HG02970 (cell line): Measurements from ENCODE around the gene TCF7L2.
"Not testable (repeated sequence)": the region's sequence is repeated elsewhere in the genome, so short reads cannot be mapped to it uniquely, and the experiment has no call there.

ENCODE experiments used
- ATAC-seq: cut with Tn5 transposase; IDR thresholded peaks from one replicate; pipeline ENCODE4 v1.9.1; 2021; ENCODE audit warnings: mild to moderate bottlenecking, moderate library complexity, moderate number of reproducible peaks; ENCODE audit not compliant: unreplicated experiment, low FRiP score

TCF7L2 gene

DNA sequence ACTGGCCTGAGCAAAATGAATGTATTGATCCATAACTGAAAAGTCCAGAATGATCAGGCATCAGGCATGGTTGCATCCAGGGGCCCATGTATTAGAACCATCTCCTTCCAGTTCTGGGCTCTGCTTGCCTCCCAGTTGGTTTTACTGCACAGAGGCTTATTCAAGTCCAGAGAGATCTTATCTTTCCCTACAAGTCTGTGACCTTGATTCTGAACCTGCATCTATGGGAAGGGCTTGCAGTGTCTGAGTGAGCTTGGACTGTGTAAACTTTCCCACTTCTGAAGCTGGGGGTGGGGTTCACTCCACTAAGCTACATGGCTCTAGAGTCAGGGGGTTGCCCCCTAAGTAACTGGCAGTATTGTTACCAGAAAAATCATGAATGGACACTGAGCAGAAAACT lies 136.2 kb downstream of the TCF7L2 start:
- ATAC-seq: no peak

DNA sequence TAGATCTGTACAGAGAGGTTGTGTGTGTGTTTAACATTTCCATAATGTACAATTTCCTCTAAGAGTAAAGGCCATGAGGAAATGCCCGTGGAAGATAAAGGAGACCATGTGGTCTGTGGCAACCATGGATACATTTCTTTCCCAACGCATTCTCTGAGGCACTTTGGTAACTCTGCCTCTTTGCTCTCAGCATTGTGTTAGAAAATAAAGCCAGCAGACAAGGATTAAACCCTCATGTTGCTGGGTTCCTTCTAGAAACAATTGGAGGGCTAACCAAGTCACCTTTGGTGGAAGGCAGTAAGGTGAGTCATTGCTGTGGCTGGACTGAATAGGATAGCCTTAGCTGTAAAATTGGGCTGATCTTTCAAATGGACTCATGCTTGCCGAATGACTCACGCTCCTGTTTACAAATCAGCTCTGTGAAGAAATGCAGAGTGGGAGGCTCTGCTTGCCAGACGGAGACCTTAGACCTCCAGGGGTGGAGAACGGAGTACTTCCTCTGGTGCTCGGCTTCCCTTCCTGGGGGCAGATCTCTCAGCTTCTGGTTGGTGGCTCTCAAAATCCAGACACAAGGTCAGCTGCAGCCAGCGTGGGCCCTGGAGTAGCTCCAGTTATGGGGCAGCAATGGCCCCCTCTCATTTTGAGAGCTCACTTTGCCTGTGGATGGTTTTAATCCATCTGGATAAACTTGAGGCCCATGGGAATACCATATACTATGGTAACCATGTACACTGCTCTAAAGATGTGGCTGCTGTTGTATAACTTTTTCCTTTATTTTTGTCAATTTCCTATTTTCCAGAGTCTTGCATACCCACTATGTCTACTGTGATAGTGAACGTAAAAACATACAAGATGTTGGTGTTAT lies 137.3 kb downstream of the TCF7L2 start:
- no peak for ATAC-seq

DNA sequence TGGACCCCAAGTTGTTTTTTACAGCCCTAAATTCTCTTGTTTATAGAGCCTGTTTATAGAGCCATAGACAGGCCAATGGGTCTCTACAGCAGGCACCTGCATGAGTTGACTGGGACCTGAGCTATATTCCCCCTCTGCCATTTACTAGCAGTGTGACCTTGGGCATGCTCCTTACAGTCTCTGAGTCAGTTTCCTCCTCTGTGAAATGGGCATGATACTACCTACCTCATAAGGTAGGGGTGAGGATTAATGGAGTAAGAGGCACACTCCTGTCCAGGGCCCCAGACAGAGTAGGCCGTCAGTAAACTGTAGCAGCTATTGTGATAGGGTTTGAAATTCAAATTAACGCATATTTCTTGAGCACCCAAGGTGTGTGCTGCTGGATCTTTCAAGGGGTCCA lies 138.1 kb downstream of the TCF7L2 start:
- ATAC-seq: no peak

DNA sequence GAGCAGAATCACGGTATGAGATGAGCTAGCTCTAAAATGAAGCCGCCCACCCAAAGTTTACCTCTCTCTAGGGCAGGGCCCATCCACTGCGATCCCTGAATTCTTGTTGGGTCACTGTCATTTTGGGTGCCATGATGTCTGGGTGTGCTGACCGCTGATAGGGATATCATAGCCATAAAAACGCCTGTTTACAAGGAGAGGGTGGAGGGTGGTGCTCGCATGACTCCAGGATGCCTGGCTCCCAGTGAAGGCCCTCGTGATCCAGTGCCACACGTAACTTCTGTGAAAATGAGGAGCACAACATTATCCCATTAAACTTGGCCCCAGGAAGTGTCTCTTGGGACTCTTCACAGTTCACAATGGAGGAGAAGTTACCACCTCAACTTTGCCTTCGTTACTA lies 139.5 kb downstream of the TCF7L2 start:
- ATAC-seq: no peak

DNA sequence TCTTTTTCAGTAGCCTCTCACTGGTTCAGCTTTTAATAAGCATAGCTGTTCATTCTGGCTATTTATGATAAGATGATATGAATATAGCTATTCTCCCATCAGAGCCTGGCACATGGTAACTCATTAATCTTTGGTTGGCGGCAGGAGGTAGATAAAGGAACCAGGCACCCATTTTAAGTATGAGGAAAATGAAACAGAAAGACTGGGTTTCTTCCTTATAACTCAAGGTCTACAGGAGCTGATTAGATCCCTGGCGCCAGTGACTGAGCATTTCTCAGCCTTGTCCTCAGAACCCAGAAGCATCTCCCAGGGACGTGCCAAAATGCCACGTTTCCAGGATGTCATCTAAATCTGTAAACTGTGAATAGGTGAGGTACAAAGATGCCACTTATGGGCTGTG lies 141.9 kb downstream of the TCF7L2 start:
- no peak for ATAC-seq

DNA sequence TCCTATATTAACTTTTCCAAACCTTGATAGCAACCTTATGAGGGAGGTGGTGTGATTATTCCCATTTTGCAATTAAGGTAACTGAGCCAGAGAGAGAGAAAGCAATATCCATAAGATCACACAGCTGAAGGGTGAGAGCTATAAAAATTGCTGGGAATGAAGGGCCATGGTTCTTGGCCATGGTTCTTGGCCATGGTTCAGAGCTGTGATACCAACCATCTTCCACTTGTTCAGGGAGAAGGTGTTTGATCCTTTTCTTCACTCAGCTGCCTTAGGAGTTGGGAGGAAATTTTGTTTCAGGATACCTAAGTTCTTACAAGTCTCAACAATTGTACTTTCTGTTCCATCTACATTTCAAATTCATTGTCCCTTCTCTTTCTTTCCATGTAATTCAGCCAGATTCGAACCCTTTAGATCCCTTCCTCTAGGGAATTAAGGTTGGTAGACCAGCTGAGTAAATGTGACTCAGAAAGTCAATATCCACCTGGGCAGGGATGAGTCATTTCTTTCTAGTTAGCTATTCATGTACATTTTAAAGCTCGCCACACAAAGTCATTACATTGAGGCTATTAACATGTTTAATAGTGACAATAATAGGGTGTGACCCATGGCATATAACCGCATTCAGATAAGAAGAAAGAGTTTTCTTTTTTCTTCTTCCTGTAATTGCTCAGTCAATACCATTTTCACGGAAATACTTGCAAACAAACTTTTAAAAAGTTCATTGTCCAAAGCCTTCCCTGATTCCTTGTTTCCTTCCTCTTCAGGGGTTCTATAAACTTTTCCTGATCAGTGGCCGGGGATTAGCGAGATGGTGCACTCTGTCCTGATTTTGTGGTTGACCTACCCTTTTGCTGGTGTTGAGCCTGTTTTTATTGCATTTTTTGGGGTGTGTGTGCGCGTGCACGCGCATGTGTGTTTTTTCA lies 143.4 kb downstream of the TCF7L2 start:
- ATAC-seq: no peak

DNA sequence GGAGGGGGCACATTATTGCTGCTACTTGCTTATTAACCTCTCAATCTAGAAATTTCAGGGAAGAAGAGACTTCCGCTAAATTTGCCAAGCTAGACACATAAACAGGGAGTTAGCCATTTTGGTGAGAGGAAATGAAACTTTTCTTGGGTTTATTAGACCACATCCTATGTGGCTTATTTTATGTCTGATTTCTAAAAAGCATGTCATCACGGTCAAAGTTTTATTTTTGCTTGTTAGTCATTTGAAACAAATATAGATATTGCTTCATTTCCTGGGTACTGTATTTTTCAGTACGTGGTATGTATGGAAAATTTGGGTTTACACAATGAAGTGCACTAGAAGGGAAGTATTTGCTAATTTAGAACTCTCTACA lies 144.1 kb downstream of the TCF7L2 start:
- no peak for ATAC-seq

DNA sequence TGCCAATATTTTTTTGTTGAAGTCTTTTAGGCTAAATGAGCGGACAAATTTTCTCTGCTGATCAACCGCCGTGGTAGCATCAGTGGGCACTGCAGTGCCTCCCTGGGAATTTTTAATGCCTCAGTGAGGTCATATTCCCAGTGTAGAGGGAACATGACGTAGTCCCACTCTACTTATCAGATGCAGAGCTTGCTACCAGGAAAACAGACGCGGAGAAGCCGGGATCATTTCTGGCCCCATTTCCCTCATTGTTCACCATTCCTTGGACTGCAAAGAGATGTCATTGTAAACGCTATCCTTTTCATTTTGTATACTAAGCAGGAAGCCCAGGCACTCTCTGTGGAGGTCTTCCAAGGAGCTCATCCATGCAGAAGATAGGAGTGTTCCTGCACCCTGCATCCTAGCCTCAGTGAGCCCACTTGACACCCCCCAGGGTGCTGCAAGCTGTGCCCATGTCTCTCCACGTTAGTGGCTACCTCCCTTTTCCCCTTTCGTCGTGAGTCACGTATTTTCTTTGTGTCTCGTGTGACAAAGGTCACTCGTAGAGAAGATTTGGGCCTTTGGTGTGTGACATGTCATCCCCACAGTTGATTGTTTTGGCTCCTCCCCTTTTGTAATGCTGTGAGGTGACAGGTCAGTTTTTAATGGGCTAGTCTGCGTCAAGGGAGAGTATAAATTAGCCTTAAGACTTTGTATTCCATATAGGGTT lies 145.5 kb downstream of the TCF7L2 start:
- no peak for ATAC-seq

DNA sequence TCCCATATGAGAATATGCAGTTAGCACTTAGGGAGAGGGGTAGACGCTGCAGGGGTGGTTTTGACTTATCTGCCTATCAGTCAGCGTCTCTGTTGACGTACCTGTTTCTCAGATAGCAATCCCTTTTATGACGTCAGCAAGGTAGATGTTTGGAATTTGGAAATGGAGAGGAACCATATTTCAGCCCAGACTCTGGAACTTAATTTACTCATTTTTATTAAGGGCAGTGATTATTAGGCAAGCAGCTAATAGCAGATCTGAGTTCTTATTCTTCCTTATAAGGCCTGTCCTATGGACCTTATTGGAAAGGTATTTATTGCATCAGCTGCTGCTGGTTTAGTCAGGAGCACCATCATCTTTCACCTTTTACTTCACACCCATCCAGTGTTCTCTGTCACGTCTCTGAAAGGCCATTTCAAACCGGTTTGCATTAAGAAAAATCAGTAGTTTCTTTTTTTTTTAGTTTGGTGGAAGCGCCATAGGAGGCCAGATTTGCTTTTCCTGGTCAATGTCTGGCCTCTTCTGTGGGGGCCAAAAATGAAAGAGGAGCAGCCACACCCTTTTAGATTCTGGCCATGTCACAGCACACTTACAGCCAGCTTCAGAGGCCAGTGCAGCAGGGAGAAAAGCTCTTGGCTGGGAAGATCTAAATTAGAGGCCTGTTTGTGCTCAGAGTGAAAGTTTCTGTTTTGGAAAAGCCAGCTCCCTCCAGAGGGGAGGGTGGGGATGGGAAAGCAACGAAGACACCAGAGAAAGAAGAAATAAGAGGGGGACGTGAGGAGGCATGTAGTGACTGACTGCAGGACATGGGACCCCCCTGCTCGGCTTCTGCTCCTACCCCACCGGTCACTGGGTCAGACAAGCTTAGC lies 146.3 kb downstream of the TCF7L2 start:
- ATAC-seq: no peak

DNA sequence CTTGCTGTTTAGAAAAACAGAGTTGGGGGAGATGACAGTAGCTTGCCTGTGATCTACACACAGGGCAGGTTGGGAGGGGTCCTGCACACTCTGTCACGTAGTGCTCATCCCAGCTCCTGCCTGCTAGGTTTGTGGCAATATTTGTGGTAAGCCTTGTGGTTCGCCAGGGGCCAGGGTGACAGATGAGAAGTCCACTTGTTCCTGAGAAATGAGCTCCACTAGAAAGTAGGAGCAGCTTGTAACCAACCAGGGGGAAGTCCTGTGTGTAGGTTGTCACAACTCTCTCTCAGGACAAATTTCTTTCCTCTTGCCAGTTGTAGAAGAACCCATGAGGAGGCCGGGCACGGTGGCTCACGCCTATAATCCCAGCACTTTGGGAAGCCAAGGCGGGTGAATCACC lies 147.0 kb downstream of the TCF7L2 start:
- ATAC-seq: no peak

DNA sequence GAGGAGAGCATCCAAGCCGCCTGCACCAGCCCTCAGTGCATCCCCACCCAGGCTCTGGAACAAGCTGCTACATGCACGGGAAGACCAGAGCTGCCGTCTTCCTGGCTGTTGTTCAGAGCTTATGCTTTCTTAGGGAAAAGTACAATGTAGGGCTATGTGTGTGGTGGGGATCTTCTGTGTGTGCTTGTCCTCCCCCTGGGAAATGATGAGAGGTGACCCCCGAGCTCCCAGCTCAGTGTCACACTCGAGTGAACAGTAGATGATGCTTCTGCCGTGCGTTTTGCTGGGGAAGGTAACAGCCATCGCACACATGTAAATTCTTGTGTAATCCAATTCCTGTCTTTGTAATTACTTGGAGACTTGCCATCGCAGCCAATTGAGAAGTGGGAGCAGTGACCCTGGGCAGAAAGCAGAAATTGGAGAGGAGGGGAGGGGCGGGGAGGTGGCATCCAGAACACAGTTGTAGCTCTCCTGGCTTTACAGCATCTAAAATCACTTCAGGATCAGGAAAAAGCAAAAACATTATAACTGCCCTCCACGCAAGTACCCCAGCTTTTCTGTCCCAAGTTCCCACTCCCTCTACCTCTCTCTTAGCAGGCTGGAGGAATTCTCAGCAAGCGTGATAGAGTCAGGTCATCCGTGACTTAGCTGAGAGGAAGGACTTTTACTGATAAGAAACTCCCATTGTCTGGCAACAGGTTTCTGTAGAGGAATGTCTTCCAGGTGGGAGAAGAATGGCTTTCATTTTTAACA lies 149.6 kb downstream of the TCF7L2 start:
- ATAC-seq: no peak

DNA sequence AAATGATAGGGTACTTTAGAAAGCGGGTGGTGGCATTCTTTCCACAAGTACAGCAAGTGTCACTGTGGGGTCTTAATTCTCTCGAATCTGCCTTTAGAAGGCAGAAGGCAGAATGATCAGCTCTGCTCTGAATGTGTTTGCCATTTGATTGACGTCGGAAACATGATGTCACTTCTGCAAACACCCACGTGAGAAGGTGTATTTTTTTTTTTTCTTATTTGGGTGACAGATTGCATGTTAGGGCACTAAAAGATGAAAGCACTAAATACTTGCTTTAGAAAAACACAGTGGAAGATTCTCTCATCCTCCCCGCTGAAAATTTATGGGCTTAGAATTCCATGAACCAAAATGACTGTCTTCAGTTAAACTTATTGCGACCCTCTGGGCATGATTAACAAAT lies 150.2 kb downstream of the TCF7L2 start:
- ATAC-seq: no peak

DNA sequence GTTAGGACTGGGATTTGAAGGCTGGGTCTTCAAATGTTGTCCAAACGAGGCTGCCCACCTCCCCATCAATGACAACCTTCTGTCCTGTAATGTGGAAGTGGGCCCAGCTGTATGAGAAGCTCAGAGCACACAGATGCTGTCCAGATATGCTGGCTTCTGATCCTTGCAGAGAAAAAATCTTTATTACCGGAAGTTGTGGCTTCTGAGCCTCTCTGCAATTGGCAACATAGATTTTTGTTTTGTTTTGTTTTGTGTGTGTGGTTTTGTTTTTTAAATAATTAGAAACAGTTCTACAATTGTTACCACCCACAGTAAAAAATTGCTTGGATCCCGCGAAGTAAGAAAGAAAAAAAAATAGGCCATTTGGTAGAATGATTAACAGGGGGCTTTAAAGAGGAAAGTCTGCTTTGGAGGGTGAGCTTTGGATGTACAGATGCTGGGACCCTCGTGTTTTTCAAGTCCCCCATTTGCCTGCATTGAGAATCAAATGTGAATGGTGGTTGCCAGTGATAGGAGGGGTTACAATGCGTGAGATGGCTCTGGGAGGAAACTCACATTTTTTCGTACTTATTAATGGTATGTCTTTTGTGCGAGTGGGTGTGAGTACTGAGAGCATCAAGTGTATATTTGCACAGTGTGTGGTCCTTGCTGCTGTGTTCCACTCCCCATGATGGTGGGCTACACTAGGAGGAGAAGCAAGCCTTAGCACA lies 153.2 kb downstream of the TCF7L2 start:
- no peak for ATAC-seq

DNA sequence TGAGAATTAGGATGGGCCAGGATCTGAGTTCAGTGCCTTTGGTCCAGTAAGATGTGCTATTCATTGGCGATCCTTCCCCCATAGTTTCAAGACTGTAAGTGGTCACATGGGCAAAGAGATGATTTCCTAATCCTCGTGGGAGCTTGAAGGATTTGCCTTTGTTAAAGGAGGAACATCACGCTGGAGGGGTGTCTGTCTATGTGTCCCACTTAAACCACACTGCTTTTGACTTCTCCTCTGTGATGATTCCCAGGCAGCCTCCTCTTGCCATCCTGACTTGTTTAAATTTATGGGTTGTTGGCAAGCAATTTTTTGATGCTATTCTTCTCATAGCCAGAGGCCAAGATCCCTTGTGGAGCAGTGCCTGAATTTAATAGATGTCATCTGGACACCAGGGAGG lies 154.0 kb downstream of the TCF7L2 start:
- no peak for ATAC-seq

DNA sequence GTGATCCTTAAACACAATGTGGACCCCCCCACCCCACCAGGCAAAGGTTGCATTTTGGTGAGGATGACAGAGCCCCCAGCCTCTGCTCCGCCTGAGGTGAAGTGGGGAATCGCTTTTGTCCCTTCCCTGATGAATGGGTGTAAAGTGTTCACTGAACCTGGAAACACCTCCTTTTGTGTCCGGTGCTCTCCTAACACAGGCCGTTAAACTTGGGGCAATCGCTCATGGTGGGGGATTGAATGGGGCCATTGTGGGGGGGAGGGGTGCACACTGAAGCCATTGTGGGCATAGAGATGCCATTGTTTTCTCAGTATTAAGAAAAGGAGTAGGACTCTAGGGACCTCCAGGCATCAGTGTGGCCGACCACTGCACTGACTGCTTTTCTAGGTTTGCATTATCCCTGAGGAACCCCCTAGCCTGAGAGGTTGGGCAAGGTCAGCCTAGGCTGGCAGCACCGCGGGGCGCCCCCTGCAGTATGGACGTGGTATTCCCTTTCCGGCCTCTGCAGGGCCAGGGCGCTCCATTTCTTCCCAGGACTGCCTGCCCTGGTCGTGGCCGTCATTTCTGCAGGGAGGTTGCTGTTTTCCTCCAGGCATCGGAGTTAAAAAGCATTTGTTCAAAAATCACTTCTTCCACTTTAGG lies 158.3 kb downstream of the TCF7L2 start:
- ATAC-seq: no peak

DNA sequence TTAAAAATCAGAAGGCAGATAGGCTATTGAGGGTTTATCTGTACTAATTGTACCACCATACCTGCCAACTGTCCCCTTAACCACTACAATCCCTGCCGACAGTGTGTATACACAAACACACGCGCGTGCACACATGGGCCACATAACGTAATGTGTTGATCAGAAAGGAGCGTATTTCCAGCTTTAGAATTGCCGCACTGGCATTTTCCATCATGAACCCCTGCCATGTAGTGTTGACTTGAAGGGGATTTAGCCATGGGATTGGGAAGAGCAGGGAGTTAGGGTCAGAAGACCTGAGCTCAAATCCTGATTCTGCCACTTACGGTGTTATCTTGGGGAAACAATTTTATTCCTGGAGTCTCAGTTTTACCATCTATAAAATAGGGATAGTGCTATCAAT lies 158.9 kb downstream of the TCF7L2 start:
- no peak for ATAC-seq

DNA sequence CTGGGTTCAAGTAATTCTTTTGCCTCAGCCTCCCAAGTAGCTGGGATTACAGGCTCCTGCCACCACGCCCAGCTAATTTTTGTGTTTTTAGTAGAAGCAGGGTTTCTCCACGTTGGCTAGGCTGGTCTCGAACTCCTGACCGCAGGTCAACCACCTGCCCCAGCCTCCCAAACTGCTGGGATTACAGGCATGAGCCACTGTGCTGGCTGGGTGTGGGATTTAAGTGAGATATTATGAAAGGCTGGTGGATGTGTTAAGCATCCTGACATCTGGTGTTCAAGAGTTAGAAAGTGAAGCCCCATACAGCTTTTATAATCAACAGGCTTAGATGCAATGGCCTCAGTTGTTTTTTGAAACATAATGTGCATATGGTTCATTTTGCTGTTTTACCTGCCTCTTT lies 159.4 kb downstream of the TCF7L2 start:
- not testable (repeated sequence) for ATAC-seq

DNA sequence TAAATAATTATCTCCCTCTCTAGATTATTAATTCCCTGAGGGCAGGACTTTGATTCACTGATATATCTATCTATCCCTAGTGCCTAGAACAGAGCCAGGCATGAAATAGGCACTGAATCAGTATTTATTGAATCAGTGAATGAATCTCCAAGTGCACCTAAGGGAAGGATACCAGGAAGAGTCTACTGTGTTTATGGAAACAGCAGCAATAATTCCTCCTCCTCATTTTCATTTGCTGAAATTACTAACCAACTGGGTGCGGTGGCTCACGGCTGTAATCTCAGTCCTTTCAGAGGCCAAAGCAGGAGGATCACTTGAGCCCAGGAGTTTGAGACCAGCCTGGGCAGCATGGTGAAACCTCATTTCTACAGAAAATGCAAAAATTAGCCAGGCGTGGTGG lies 161.2 kb downstream of the TCF7L2 start:
- no peak for ATAC-seq
